Measurements from ENCODE around the gene SERINC2. TPM values are rescaled to one million over a fixed set of nuclear protein-coding genes. Genes with fewer than 3 reads are reported as not detected.

SERINC2 gene
- total RNA-seq, 1 donor from 2014 or later: 2.4 TPM

DNA sequence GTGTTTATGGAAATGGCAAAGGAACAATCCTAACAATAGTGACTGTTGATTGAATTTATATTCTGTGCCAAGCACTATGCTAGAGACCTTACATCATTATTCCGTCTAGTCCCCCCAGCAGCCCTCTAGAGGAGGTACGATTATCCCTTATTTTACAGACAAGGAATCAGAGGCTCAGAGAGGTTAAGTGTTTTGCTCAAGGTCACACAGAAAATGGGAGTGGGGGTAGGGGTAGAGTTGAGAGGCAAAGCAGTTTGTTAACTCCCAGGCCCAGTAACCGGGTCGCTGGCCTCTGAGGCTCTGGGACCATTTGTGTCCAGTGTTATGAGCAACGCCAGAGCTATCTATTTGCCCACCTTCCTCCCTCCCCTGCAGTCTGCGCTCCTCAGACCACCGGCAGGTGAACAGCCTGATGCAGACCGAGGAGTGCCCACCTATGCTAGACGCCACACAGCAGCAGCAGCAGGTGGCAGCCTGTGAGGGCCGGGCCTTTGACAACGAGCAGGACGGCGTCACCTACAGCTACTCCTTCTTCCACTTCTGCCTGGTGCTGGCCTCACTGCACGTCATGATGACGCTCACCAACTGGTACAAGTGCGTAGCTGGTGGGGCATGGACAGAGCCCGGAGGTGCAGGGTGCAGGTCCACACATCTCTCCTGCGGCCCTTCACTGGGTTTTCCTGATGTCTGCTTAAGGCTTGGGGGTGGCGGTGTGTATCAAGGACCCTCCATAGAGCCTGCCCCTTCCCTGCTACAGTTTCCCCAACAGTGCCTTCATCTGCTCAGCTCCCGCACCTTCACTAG is 19.8 kb downstream of the SERINC2 start:
- DNase-seq (ENCODE audit: low read depth, low spot score): no peak

DNA sequence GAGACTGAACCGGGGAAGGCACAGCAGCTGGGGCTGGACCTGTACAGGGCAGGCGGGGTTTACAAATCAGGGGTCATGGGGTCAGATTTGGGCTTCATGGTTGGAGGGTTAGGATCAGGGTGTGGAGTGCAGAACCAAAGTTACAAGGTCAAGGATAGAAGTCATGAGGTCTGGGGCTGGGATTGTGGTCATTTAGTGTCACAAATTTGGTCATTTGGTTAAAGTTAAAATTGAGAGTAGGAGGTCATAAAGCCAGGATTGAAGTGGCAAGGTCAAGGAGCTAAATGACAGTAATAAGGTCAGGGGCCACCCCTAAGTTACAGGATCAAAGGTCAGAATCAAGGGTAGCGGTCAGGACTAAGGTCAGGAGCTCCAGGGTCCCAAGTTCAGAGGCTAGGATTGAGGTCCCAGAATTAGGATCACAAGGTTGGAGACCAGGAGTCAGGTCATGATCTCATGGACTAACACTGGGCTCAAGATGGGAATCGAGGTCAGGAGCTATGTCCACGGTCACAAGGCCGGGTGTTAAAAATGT is 20.4 kb downstream of the SERINC2 start:
- no peak for DNase-seq (ENCODE audit: low read depth, low spot score)

DNA sequence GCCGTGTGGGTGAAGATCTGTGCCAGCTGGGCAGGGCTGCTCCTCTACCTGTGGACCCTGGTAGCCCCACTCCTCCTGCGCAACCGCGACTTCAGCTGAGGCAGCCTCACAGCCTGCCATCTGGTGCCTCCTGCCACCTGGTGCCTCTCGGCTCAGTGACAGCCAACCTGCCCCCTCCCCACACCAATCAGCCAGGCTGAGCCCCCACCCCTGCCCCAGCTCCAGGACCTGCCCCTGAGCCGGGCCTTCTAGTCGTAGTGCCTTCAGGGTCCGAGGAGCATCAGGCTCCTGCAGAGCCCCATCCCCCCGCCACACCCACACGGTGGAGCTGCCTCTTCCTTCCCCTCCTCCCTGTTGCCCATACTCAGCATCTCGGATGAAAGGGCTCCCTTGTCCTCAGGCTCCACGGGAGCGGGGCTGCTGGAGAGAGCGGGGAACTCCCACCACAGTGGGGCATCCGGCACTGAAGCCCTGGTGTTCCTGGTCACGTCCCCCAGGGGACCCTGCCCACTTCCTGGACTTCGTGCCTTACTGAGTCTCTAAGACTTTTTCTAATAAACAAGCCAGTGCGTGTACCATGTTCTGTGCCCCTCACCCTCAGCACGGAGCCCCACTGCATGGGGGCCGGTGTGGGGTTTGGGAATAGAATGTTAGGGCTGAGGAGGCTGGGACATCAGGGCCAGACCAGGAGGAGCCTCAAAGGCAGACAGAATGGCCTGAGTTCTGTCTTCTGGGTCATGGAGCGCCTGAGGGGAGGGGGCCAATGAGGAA is 21.3 kb downstream of the SERINC2 start:
- no peak for DNase-seq (ENCODE audit: low read depth, low spot score)

DNA sequence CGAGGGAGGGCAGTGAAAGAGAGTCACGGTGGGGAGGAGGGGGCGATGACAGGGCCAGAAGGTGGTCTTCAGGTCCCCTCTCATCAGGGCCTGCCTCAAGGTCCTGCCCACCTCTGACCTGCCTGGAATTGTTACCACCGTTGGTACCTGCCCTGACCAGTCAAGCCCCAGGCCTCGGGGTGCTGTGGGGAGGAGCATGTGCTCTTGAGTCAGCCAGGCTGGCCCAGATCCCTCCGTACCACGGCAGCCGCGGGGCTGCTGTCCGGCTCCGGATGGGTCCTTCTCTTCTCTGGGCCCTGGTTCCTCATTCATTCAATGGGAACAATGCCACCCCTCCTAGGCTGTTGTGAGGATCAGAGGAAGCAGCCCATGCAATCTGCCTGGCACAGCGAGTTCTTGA is 22.0 kb downstream of the SERINC2 start:
- no peak for DNase-seq (ENCODE audit: low read depth, low spot score)

DNA sequence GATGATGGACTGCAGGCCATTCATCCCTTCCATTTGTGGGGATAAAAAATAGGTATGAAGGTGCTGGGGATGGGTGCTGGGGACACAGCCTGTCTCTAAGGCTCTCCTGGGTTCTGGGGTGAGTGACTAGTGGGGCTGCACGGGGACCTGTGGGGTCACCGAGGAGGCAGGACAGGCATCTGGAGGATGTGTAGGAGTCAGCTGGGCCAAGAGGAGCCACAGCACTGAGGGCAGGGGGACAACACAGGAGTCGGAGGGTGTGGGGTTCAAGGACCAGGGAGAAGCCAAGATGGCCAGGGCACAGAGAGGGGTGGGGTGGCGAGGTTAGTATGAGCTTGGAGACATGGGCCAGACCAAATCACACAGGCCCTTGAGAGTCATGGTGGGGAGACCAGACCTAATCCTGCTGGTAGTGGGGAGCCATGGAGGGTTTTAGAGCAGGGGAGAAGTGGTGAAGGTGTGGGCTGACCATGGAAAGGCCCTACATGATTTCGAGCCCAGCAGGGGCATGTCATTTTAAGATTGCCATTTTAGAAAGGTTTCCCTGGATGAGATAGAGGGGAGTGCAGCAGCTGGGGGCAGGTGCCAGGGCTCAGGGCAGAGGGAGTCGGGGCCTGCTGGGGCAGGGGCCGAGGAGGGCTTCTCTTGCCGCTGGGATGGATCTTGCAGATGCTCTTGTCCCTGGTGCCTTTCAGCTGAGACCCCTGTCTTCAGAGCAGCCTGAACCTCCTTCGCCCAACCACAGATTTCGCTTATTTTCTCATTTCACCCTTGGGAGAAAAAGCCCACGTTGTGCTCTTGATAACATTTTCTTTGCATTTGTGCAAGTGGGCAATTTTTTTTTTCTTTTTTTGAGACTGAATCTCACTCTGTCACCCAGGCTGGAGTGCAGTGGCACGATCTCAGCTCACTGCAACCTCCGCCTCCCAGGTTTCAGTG is 22.7 kb downstream of the SERINC2 start:
- DNase-seq (ENCODE audit: low read depth, low spot score): no peak

DNA sequence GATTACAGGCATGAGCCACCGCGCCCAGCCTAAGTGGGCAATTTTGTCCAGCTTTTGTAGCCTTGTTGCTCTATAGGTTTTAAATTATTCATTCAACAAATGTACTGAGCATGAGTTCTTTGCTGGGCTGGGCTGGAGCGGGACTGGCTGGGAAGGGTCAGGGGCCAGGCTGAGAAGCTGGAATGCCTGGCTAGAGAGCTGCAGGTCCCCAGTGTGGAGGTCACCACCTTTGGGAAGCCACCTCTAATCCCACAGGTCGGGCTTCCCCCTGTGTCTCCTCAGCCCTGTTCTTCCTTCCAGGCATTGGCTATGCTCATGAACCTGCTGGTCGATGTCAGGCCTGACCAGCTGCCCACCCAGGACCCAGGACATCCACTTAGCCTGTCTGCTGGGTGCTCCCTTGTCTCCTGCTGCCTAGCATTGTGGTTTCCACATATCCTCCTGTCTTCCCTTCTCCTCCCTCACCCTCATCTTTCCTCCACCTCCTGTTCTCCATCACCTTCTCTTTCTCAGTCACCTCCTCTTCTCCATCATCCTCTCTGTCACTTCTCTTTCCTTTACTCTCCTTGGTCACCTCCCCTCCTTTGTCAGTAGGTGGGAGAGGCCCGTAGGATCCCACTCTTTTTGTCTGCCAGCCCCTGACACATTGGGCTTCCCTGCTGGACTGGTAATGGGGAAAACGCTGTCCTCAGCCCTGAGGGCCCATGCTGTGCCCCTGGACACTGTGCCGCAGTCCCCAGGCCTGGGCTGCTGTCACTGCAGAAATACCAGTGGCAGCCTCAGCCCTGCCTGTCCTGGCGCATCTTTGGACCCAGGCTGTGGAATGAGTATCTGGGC is 23.8 kb downstream of the SERINC2 start:
- DNase-seq (ENCODE audit: low read depth, low spot score): no peak

DNA sequence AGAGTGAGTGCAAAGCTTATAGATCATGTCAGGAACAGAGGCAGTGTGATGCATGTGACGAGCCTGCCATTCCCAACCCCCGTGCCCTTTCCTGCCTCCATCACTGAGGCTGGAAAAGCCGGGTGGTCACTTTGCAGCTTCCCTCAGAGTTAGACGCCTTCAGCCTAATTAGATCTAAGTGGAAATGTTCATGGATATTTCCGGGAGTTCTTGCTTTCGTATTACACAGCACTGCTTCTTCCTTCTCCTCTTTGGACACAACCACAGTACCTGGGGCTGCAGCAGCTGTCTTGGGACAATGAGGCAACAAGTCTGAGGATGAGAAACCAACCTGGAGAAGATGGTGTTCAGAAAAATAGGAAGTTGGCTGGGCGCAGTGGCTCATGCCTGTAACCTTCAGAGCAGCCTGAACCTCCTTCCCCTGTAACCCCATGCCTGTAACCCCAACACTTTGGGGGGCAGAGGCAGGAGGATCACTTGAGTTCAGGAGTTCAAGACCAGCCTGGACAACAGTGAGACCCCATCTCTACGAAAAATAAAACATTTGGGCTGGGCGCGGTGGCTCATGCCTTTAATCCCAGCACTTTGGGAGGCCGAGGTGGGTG is 24.5 kb downstream of the SERINC2 start:
- DNase-seq (ENCODE audit: low read depth, low spot score): no peak

DNA sequence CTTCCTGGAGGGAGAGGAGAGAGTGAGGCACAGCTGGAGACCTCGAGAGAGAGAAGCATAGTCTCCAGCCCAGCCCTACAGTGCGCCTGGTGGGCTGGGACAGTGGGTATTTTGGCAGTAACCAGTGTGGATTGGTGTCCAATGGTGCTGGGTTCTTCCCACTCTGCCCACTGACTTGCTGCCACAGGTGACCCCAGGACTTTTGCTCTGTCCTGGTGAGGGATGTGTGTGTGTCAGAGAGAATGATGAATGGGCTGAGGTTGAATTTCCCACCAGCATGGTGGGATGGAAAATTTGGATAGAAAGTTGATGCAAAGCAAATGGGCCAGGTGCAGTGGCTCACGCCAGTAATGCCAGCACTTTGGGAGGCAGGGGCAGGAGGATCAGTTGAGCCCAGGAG is 26.3 kb downstream of the SERINC2 start:
- no peak for DNase-seq (ENCODE audit: low read depth, low spot score)

DNA sequence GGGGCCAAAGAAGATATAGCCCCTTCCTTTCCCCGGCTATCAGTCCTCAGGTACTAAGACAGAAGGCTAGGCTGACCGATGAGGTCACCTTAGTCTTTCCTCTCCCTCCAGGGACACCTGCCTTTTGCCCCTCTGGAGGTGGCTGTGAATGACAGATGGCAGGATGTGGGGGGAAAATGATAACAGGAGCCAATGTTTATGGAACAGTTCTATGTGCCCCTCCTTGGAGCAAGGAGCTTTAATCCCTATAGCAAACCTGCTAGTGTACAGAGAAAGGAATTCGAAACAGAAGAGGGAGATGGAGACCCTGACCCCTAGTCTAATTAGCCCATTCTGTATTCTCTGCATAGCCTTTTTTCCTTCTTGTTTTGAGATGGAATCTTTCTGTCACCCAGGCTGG is 28.1 kb downstream of the SERINC2 start:
- no peak for DNase-seq (ENCODE audit: low read depth, low spot score)

DNA sequence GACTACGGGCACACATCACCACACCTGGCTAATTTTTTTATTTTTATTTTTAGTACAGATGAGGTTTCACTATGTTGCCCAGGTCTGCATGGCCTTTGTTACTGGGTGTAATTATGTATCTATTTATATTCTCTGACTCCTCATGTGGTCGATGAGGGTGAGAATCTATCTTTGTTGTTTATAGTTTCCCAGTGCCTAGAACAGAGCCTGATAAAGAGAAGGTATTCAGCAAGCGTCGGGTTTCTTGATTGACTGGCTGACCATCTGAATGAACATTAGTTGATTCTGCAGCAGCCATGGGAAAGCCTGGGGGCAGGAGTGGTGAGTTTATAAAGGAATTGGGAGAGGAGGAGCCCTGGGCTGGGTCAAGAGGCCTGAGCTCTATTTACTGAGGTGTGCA is 28.5 kb downstream of the SERINC2 start:
- DNase-seq (ENCODE audit: low read depth, low spot score): no peak

DNA sequence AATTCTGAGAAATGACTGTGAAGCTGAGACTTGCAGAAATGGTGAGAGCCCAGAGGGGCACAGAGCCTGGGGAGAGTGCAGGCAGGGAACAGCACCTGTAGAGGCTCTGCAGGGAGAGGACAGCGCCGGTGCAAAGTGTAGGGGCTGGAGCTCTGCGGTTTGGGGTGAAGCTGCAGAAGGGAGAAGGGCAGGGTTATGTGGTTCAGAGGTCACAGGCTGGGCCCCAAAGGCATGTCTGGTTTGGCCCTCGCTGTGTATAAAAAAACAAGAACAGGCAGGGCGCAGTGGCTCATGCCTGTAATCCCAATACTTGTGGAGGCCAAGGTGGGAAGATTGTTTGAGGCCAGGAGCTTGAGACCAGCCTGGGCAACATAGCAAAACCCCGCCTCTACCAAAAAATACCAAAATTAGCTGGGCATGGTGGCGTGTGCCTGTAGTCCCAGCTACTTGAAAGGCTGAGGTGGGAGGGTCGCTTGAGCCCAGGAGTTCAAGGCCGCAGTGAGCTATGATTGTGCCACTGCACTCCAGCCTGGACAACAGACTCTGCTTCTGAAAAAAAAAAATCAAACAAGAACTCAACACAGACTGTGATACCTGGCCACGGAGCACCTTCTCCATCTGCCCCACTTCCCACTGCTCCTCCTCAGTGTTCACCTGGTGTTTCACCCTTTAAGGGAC is 29.1 kb downstream of the SERINC2 start:
- DNase-seq (ENCODE audit: low read depth, low spot score): no peak

DNA sequence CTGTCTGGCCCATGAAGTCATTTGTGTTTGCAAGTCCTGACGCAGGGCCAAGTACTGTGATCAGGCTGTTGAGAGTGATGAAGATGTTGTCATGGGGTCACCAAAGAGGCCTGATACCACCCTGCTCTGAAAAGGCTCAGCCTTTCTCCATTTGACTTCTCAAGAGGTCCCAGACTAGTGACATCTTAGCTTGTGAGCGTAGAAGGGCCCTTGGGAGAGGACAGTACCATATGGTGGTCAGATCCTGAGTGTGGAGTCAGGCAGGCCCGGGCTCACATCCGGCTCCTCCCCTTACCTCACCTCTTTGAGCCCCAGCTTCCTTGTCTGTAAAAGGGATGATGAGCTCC is 29.6 kb downstream of the SERINC2 start:
- no peak for DNase-seq (ENCODE audit: low read depth, low spot score)

DNA sequence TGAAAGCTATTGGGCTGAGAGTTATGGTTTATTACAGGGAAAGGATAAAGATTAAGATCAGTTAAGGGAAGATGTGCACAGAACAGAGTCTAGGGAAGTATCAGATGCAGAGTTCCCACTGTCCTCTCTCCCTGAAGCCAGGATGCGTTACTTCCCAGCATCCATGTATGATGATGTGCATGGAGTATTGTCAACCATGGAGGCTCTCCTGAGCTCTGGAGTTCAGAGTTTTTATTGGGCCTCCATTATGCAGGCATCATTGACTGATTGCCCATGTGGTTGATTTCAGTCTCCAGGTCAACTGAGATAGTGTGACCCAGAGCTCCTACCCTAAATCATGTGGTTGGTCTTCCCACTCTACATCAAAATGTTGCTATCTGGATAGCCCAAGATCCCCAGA is 30.7 kb downstream of the SERINC2 start:
- no peak for DNase-seq (ENCODE audit: low read depth, low spot score)

DNA sequence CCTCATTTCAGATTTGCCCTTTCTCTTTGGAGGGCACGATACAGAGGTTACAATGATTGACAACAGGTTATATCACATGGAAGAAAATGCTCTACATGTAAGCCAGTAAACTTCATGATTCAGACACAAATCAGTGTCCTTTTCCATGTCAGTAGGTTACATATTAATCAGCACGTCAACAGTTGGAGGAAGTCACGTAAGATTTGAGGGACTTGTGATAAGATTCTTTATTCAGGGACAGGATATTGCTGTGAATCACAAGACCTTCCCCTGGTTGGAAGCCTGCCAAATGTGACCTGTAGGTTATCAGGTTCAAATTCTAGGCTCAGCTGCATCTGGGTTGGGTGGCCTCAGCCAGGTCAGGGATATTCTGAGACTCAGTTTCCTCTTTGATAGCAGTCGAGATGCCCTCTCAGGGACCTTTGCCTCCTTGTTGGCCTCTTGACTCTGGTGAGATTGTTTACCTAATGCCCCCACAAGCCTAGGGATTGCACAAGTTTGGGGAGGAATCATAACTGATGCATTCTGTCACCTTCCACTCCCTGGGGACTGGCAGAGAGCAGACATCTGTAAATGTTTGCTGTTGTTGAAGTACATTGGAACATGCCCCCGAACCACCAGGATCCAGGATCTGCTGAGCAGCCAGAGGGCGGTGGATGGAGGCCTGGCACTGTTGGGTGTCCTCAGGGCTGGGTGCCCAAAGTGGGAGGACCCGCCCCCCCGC is 31.9 kb downstream of the SERINC2 start:
- peak; percentile 27 for DNase-seq (ENCODE audit: low read depth, low spot score)

DNA sequence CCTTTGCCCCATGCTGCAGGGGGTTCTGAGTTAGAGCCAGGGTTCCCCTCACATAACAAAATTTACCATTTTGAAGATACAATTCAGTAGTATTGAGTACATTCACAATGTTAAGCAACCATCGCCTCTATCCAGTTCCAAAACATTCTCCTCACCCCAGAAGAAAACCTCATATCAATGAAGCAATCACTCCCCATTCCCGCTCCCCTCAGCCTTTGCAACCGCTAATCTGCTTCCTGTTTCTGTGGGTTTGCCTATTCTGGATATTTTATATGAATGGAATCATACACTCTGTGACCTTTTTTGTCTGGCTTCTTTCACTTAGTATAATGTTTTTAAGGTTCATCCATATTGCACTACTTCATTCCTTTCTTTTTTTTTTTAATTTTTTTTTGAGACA is 32.9 kb downstream of the SERINC2 start:
- DNase-seq (ENCODE audit: low read depth, low spot score): no peak

DNA sequence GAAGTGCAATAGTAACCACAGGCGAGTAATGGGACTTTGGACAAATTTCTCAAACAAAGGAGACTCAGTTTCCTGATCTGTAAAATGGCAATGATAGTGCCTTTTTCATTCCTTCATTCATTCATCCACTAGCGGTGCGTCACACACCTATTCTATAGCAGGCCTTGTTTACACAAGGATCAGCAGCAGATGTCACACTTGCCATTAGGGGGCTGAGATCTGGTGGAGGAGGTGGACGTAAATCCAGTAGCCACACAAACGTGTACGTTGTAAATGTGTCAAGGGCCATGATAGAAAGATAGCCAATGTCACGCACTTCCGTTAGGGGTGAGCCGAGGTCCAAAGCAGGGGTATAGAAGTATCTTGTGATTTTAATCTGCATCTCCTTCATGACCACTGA is 34.2 kb downstream of the SERINC2 start:
- no peak for DNase-seq (ENCODE audit: low read depth, low spot score)

DNA sequence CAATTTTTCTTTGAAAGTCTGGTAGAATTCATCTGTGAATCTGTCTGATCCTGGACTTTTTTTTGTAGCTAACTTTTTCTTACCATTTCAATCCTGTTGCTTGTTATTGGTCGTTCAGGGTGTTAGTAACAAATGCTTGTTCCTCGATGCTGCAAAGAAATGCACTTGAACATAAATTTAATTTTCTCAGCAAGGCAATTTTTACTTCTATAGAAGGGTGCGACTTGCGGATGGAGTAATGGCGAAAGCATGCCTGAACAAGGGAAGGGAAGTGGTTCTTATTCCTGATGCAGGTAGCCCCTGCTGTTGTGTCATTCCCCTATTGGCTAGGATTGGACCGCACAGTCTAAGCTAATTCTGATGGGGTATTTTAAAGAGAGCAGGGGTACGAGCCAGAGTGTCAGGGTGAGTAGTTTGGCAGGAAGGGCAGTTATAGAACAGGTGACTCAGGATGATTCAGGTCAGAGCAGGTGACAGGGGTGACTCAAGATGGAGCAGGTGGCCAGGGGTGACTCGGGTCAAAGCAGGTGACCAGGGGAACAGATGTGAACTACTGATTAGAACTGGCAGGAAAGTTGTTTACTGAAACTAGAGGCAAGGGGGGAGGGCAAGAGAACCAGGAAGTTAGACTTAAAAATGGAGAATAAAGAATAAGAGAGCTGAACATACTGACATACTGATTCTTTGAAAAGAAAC is 40.5 kb downstream of the SERINC2 start:
- DNase-seq (ENCODE audit: low read depth, low spot score): no peak

DNA sequence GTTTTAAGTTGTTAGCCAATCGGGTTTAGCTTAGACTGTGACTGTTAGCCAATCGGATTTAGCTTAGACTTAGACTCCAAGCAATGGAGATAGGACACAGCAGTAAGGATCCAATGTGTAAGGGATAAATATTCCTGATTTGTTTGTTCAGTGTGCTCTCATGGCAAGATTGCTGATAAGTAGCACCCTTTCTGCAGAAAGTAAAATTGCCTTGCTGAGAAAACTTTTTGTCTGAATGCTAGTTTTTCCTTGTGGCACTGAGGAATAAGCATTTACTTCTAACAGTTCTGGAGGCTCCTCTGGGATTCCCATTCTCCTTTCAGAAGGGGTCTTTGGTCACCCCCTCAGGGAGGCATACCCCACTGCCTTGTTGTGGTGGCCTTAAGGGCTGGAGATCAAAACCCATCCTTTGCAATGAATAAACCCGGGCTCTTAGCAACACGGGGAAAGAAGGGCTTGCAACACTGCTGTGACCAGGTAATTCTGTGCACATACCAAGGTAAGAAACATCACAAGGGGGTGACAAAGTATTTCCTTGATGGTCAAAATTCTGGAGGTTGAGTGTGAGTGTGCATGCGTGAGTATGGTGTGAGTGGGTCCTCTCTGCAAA is 45.4 kb downstream of the SERINC2 start:
- no peak for DNase-seq (ENCODE audit: low read depth, low spot score)
